ENCODE results near the gene MPRIP. TPM values are rescaled to one million over a fixed set of nuclear protein-coding genes. Genes with fewer than 3 reads are reported as not detected.

The MPRIP gene
- polyA plus RNA-seq, 1 of the 3 experiments (the other 2 are of a cell fraction): 64.4 TPM

DNA sequence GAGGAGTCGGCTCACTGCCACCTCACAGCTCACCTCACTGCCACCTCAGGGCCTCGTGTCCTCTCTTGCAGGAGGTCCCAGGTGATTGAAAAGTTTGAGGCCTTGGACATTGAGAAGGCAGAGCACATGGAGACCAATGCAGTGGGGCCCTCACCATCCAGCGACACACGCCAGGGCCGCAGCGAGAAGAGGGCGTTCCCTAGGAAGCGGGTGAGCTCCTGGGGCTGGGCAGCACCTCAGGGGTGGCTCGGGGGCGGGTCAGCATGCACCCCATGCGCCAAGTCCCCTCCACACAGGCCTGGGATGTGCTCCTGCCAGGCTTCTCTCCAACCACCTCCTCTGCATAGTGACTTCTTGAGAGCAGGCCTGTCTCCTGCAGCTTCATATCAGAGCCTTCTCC, 100.3 kb downstream of the MPRIP start:
- H3K27me3 ChIP-seq (ENCODE audit: insufficient read depth): no peaks in the 10 kb centered on the region
- DNase-seq: no peak
- H3K36me3 ChIP-seq (replicated peaks in 1 of 2; ENCODE audit: control insufficient read depth in 1 of 2, insufficient read depth in 2 of 2, low read length in 1 of 2): peaks cover 12 to 75% of the 10 kb centered on the region in 2 experiments
- H3K79me2 ChIP-seq (ENCODE audit: insufficient read depth): peaks cover 8% of the 10 kb centered on the region; the same call in 1 of the 2 replicates
- ChIA-PET POLR2A (no interaction called here), CTCF (interaction anchor here (0.7 to 2.7 kb wide), 24 partner anchors 9 to 318 kb away, joined by 3 to 22 read pairs (median 6); no protein-coding TSS in a partner anchor)
- no peaks in the 10 kb centered on the region for H3K9me3 ChIP-seq
- peaks cover 29% of the 10 kb centered on the region; the same call in 1 of the 2 replicates for H4K20me1 ChIP-seq (ENCODE audit: insufficient read depth)
- no peak for TF ChIP-seq MEF2A (IDR thresholded peaks at IDR 0.05; ENCODE audit: borderline replicate concordance, low read depth)
- TF ChIP-seq RAD21 (IDR thresholded peaks at IDR 0.05; ENCODE audit: low read length): no peak
- no peak for TF ChIP-seq EZH2phosphoT487 (IDR thresholded peaks at IDR 0.05; ENCODE audit: borderline replicate concordance, low read depth)
- no peak for TF ChIP-seq RXRA (IDR thresholded peaks at IDR 0.05; ENCODE audit: borderline replicate concordance, low read depth)
- peaks cover 14% of the 10 kb centered on the region for H3F3A ChIP-seq (replicated peaks; ENCODE audit: insufficient read depth)
- no peak overlapping the region for H3K4me2 ChIP-seq
- peaks cover 0 to 9% of the 10 kb centered on the region in 2 experiments; a peak in 2 of 4 replicates for H3K4me1 ChIP-seq (ENCODE audit: control insufficient read depth in 1 of 2, insufficient read depth in 2 of 2, low read depth in 1 of 2, low read length in 1 of 2)
- no peak overlapping the region for H3K4me3 ChIP-seq (ENCODE audit: low read depth in 2 of 2, low read length in 1 of 2)
- WGBS (ENCODE audit: low lambda C conversion rate): 97% methylated on average over 10 of the region's 11 CpGs
- no peak overlapping the region for H2AFZ ChIP-seq (ENCODE audit: low read depth)
- no peak overlapping the region; a peak in 1 of 4 replicates for H3K27ac ChIP-seq (ENCODE audit: low read depth in 2 of 2, low read length in 1 of 2)
- H3K9ac ChIP-seq: no peak overlapping the region
- no peaks in the 10 kb centered on the region for H3K9me2 ChIP-seq

DNA sequence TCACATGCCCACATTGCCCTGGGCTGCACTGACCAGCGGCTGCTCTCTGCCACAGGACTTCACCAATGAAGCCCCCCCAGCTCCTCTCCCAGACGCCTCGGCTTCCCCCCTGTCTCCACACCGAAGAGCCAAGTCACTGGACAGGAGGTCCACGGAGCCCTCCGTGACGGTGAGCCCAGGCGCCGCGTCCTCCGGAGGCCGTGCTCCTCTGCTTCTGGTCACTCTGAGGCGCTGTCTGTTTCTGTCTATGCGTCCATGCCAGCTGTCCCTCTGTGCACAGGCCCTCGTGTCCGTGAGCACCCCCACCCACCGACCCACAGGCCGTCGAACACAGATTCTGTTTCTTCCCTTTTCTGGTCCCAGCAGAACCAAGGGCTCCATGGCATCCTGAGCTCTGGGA, 101.2 kb downstream of the MPRIP start:
- peaks cover 29% of the 10 kb centered on the region; the same call in 1 of the 2 replicates for H4K20me1 ChIP-seq (ENCODE audit: insufficient read depth)
- no peak overlapping the region for H2AFZ ChIP-seq (ENCODE audit: low read depth)
- H3F3A ChIP-seq (replicated peaks; ENCODE audit: insufficient read depth): peaks cover 15% of the 10 kb centered on the region
- H3K27me3 ChIP-seq (ENCODE audit: insufficient read depth): no peaks in the 10 kb centered on the region
- H3K4me1 ChIP-seq (ENCODE audit: control insufficient read depth in 1 of 2, insufficient read depth in 2 of 2, low read depth in 1 of 2, low read length in 1 of 2): peaks cover 0 to 9% of the 10 kb centered on the region in 2 experiments; a peak in 2 of 4 replicates
- peaks cover 15 to 75% of the 10 kb centered on the region in 2 experiments for H3K36me3 ChIP-seq (replicated peaks in 1 of 2; ENCODE audit: control insufficient read depth in 1 of 2, insufficient read depth in 2 of 2, low read length in 1 of 2)
- ChIA-PET POLR2A (no interaction called here), CTCF (interaction anchor here (1.2 to 2.2 kb wide), 5 partner anchors 9 to 152 kb away, joined by 3 to 10 read pairs (median 4); no protein-coding TSS in a partner anchor)
- no peak overlapping the region for H3K9ac ChIP-seq
- DNase-seq: no peak
- TF ChIP-seq JUND (IDR thresholded peaks at IDR 0.05): no peak
- TF ChIP-seq, protein P1, sequence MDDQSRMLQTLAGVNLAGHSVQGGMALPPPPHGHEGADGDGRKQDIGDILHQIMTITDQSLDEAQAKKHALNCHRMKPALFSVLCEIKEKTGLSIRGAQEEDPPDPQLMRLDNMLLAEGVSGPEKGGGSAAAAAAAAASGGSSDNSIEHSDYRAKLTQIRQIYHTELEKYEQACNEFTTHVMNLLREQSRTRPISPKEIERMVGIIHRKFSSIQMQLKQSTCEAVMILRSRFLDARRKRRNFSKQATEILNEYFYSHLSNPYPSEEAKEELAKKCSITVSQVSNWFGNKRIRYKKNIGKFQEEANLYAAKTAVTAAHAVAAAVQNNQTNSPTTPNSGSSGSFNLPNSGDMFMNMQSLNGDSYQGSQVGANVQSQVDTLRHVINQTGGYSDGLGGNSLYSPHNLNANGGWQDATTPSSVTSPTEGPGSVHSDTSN (IDR thresholded peaks at IDR 0.05): no peak
- no peak for TF ChIP-seq IRF3 (IDR thresholded peaks at IDR 0.05; ENCODE audit: low read depth, low read length)
- TF ChIP-seq, protein P2, sequence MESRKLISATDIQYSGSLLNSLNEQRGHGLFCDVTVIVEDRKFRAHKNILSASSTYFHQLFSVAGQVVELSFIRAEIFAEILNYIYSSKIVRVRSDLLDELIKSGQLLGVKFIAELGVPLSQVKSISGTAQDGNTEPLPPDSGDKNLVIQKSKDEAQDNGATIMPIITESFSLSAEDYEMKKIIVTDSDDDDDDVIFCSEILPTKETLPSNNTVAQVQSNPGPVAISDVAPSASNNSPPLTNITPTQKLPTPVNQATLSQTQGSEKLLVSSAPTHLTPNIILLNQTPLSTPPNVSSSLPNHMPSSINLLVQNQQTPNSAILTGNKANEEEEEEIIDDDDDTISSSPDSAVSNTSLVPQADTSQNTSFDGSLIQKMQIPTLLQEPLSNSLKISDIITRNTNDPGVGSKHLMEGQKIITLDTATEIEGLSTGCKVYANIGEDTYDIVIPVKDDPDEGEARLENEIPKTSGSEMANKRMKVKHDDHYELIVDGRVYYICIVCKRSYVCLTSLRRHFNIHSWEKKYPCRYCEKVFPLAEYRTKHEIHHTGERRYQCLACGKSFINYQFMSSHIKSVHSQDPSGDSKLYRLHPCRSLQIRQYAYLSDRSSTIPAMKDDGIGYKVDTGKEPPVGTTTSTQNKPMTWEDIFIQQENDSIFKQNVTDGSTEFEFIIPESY (IDR thresholded peaks at IDR 0.05; ENCODE audit: borderline replicate concordance, low read depth): no peak
- WGBS (ENCODE audit: low lambda C conversion rate): 96% methylated on average over 17 of the region's 19 CpGs
- H3K9me2 ChIP-seq: no peaks in the 10 kb centered on the region
- H3K79me2 ChIP-seq (ENCODE audit: insufficient read depth): peaks cover 8% of the 10 kb centered on the region; the same call in 1 of the 2 replicates
- H3K9me3 ChIP-seq: no peaks in the 10 kb centered on the region
- no peak overlapping the region for H3K4me3 ChIP-seq (ENCODE audit: low read depth in 2 of 2, low read length in 1 of 2)
- H3K4me2 ChIP-seq: no peak overlapping the region
- H3K27ac ChIP-seq (ENCODE audit: low read depth in 2 of 2, low read length in 1 of 2): no peak overlapping the region
